Activated CD8-positive, alpha-beta memory T cell treated with anti-CD3 and anti-CD28 coated beads for 1 hour (primary cell): Measurements from ENCODE around the gene KCNQ1.

Source experiments
- DNase-seq, 2 donors: peaks; one replicate each; pipeline ENCODE4 v3.0.0-alpha.2; 2020; ENCODE audit warnings: low read depth in 1 of 2; ENCODE audit errors: extremely low read depth in 1 of 2

The KCNQ1 gene

GRCh38 chr11:2863276-2863618 is 418.4 kb downstream of the KCNQ1 start:
- DNase-seq: no peak

- DNase-seq: no peak
These were observed 420.1 kb downstream of the KCNQ1 start for GRCh38 chr11:2864901-2865300.

- no peak for DNase-seq
These were observed 421.2 kb downstream of the KCNQ1 start for GRCh38 chr11:2865922-2866577.

- DNase-seq: no peak
These were observed 422.3 kb downstream of the KCNQ1 start for GRCh38 chr11:2867142-2867541.

GRCh38 chr11:2867722-2868505 is 423.1 kb downstream of the KCNQ1 start:
- no peak for DNase-seq

- DNase-seq: no peak
These were observed 423.8 kb downstream of the KCNQ1 start for GRCh38 chr11:2868506-2869133.

GRCh38 chr11:2869134-2869526 is 424.3 kb downstream of the KCNQ1 start:
- no peak for DNase-seq

- DNase-seq: no peak
These were observed 425.0 kb downstream of the KCNQ1 start for GRCh38 chr11:2869561-2870427.

- no peak for DNase-seq
These were observed 425.7 kb downstream of the KCNQ1 start for GRCh38 chr11:2870460-2870859.

GRCh38 chr11:2870969-2871680 is 426.3 kb downstream of the KCNQ1 start:
- no peak for DNase-seq

- no peak for DNase-seq
These were observed 430.2 kb downstream of the KCNQ1 start for GRCh38 chr11:2874963-2875362.

- no peak for DNase-seq
These were observed 432.7 kb downstream of the KCNQ1 start for GRCh38 chr11:2877474-2877873.

- no peak for DNase-seq
These were observed 434.0 kb downstream of the KCNQ1 start for GRCh38 chr11:2878782-2879181.

GRCh38 chr11:2880646-2881045 is 435.8 kb downstream of the KCNQ1 start:
- DNase-seq: no peak

- no peak for DNase-seq
These were observed 436.5 kb downstream of the KCNQ1 start for GRCh38 chr11:2881076-2881980.

- no peak for DNase-seq
These were observed 437.2 kb downstream of the KCNQ1 start for GRCh38 chr11:2881981-2882375.

GRCh38 chr11:2882396-2883110 is 437.7 kb downstream of the KCNQ1 start:
- DNase-seq: no peak

- DNase-seq: no peak
These were observed 438.8 kb downstream of the KCNQ1 start for GRCh38 chr11:2883640-2883978.
